ENCODE measurements around the gene ZCCHC24. TPM values are rescaled to one million over a fixed set of nuclear protein-coding genes. Genes with fewer than 3 reads are reported as not detected.

ZCCHC24 gene
- total and polyA plus RNA-seq, 5 donors from 2014 or later, result 0.25 to 1.8 (median 0.76) TPM

DNA sequence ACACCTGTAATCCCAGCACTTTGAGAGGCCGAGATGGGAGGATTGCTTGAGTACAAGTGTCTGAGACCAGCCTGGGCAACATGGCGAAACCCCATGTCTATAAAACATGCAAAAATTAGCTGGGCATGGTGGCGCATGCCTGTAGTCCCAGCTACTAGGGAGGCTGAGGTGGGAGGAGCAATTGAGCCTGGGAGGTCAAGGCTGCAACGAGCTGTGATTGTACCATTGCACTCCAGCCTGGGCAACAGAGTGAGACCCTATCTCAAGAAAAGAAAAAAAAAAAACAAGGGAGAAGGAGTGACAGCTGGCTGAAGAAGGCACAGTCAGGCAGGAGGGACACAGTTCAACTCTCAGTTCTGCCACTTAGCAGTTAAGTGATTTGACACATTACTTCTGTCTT, 26.4 kb upstream of the ZCCHC24 start:
- Mint-ChIP-seq H3K9me3 (no peaks in the 10 kb centered on the region), H3K36me3 (no peaks in the 10 kb centered on the region), H3K4me1 (no peaks in the 10 kb centered on the region), H3K27me3 (peaks cover 34% of the 10 kb centered on the region), H3K27ac (peak overlapping the region in 1 of 3 donors; percentile 64), H3K4me3 (peak overlapping the region in 1 of 4 donors; percentile 34)
- H3K4me1 ChIP-seq (ENCODE audit: control insufficient read depth, insufficient read depth, low read length, poor library complexity, severe bottlenecking), result no peaks in the 10 kb centered on the region
- H3K4me3 ChIP-seq (ENCODE audit: low read depth, low read length), result no peak overlapping the region
- peaks cover 10% of the 10 kb centered on the region for H3K27me3 ChIP-seq (ENCODE audit: control insufficient read depth, insufficient read depth, low read length)
- DNase-seq (no peak), ATAC-seq (ENCODE audit: low read depth in 2 of 2) (no peak)
- H3K9me3 ChIP-seq (ENCODE audit: control insufficient read depth in 2 of 2, low read length in 2 of 2), result no peaks in the 10 kb centered on the region
- H3K36me3 ChIP-seq (ENCODE audit: control insufficient read depth, insufficient read depth, low read length), result no peaks in the 10 kb centered on the region
- H3K27ac ChIP-seq (ENCODE audit: insufficient read depth, low read length, poor library complexity, severe bottlenecking), result no peak overlapping the region

DNA sequence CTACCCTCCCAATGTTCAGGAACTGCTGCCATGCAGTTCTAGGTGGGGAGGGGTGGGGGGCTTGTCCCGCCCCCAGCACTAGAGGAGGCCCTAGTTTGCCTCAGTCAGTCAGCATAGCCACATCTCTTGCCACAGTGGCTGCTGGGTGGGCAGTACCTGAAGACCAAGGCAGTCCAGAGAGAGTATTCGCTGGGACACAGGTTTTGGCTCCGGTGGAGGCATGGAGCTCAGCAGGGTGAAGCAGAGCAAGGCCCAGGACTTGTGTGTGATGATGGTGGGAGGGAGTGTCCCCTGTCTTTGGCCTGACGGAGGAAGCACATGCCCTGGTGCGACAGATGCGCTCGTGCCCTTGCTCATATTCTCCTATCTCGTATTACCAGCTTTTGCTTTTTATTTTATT, 24.7 kb upstream of the ZCCHC24 start:
- no peaks in the 10 kb centered on the region for H3K9me3 Mint-ChIP-seq
- H3K27me3 ChIP-seq (ENCODE audit: control insufficient read depth, insufficient read depth, low read length), result peaks cover 3% of the 10 kb centered on the region
- H3K27ac ChIP-seq (ENCODE audit: insufficient read depth, low read length, poor library complexity, severe bottlenecking), result no peak overlapping the region
- no peak overlapping the region for H3K4me3 Mint-ChIP-seq
- no peak overlapping the region for H3K4me3 ChIP-seq (ENCODE audit: low read depth, low read length)
- H3K27me3 Mint-ChIP-seq, result peaks cover 28% of the 10 kb centered on the region
- no peaks in the 10 kb centered on the region for H3K4me1 Mint-ChIP-seq
- no peaks in the 10 kb centered on the region for H3K4me1 ChIP-seq (ENCODE audit: control insufficient read depth, insufficient read depth, low read length, poor library complexity, severe bottlenecking)
- H3K36me3 Mint-ChIP-seq, result no peaks in the 10 kb centered on the region
- DNase-seq (no peak), ATAC-seq (ENCODE audit: low read depth in 2 of 2) (no peak)
- no peak overlapping the region for H3K27ac Mint-ChIP-seq
- H3K36me3 ChIP-seq (ENCODE audit: control insufficient read depth, insufficient read depth, low read length), result no peaks in the 10 kb centered on the region
- H3K9me3 ChIP-seq (ENCODE audit: control insufficient read depth in 2 of 2, low read length in 2 of 2), result no peaks in the 10 kb centered on the region

DNA sequence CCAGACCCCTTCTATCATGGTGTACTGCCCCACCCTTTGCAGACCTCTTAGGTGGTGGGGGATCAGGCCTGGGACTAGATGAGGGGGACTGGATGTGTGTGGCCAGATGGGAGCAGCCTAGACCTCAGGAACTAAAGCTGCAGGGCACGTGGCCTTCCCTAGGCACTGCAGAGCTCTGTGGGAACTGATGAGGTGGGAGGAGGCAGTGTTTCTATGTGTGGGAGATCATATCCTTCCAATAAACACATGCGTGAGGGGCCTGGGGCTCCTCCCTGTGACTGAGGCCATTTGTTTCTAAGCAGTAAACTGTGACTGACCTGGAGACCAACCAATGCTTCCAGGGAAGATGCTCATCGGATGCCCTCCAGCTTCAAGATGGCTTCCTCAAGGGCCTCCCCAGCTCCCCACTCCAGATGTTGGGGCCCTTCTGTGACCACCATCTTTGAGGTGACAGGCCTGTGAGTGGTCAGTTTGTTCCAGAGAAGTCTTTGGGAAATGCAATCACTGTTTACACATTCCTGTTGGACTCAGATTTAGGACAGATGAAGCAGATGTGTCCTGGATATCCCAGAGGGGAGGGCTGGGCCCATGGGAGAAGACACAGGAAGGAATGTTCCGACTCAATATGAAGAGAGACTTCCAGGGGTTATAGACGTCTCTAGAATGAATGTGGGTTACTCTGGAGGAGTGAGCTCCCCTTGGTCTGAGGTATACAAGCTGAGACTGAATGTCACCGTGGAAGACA, 23.6 kb upstream of the ZCCHC24 start:
- no peak for ATAC-seq (ENCODE audit: low read depth in 2 of 2)
- Mint-ChIP-seq H3K9me3 (no peaks in the 10 kb centered on the region), H3K27me3 (peaks cover 23% of the 10 kb centered on the region), H3K36me3 (no peaks in the 10 kb centered on the region), H3K4me1 (no peaks in the 10 kb centered on the region), H3K4me3 (no peak overlapping the region), H3K27ac (no peak overlapping the region)
- Histone ChIP-seq H3K27ac (ENCODE audit: insufficient read depth, low read length, poor library complexity, severe bottlenecking) (no peak overlapping the region), H3K36me3 (ENCODE audit: control insufficient read depth, insufficient read depth, low read length) (no peaks in the 10 kb centered on the region), H3K4me3 (ENCODE audit: low read depth, low read length) (no peak overlapping the region), H3K4me1 (ENCODE audit: control insufficient read depth, insufficient read depth, low read length, poor library complexity, severe bottlenecking) (no peaks in the 10 kb centered on the region), H3K9me3 (ENCODE audit: control insufficient read depth in 2 of 2, low read length in 2 of 2) (no peaks in the 10 kb centered on the region), H3K27me3 (ENCODE audit: control insufficient read depth, insufficient read depth, low read length) (peaks cover 5% of the 10 kb centered on the region)
- DNase-seq, result no peak

DNA sequence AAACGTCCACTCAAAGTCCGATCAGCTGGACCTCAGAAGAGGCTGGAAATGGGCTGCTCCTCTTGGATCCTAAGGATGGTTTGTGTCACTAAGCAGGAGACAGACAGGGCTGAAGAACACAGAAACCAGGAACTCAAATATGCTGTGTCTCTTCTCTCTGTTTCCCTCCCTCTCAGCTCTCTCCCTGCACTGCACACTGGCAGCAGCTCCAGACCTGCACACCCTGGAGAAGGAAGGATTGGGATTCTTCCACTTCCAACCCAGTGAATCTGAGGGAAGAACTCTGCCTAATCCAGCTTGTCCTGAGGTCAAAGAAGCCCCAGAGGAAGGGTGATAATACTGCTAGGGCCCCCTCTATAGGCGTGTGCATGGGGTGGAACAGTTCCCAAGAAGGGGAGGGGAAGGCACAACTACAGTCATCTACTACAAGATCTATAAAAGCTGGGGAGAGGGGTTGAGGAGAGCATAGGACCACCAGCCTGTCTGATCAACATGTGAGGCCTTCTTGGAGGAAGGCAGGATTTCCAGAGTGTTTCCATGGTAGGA, 22.7 kb upstream of the ZCCHC24 start:
- no peaks in the 10 kb centered on the region for H3K36me3 Mint-ChIP-seq
- DNase-seq (no peak), ATAC-seq (ENCODE audit: low read depth in 2 of 2) (no peak)
- no peak overlapping the region for H3K27ac Mint-ChIP-seq
- no peaks in the 10 kb centered on the region for H3K4me1 Mint-ChIP-seq
- H3K27me3 ChIP-seq (ENCODE audit: control insufficient read depth, insufficient read depth, low read length), result peaks cover 5% of the 10 kb centered on the region
- no peaks in the 10 kb centered on the region for H3K4me1 ChIP-seq (ENCODE audit: control insufficient read depth, insufficient read depth, low read length, poor library complexity, severe bottlenecking)
- H3K9me3 ChIP-seq (ENCODE audit: control insufficient read depth in 2 of 2, low read length in 2 of 2), result no peaks in the 10 kb centered on the region
- no peak overlapping the region for H3K27ac ChIP-seq (ENCODE audit: insufficient read depth, low read length, poor library complexity, severe bottlenecking)
- peaks cover 16% of the 10 kb centered on the region for H3K27me3 Mint-ChIP-seq
- no peaks in the 10 kb centered on the region for H3K36me3 ChIP-seq (ENCODE audit: control insufficient read depth, insufficient read depth, low read length)
- H3K4me3 ChIP-seq (ENCODE audit: low read depth, low read length), result no peak overlapping the region
- H3K9me3 Mint-ChIP-seq, result no peaks in the 10 kb centered on the region
- H3K4me3 Mint-ChIP-seq, result no peak overlapping the region

DNA sequence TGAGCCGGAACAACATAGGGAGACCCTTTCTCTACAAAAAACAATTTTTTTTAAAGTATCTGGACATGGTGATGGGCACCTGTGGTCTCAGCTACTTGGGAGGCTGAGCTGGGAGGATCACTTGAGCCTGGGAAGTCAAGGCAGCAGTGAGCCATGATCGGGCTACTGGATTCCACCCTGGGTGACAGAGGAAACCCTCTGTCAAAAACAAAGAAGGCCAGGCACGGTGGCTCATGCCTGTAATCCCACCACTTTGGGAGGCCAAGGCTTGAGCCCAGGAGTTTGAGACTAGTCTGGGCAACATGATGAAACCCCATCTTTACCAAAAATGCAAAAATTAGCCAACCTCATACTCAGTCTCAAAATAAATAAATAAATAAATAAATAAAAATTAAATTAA, 19.9 kb upstream of the ZCCHC24 start:
- H3K4me1 ChIP-seq (ENCODE audit: control insufficient read depth, insufficient read depth, low read length, poor library complexity, severe bottlenecking), result no peaks in the 10 kb centered on the region
- no peaks in the 10 kb centered on the region for H3K36me3 Mint-ChIP-seq
- H3K4me3 ChIP-seq (ENCODE audit: low read depth, low read length), result no peak overlapping the region
- H3K27ac ChIP-seq (ENCODE audit: insufficient read depth, low read length, poor library complexity, severe bottlenecking), result no peak overlapping the region
- no peaks in the 10 kb centered on the region for H3K9me3 Mint-ChIP-seq
- peaks cover 2% of the 10 kb centered on the region for H3K27me3 ChIP-seq (ENCODE audit: control insufficient read depth, insufficient read depth, low read length)
- no peaks in the 10 kb centered on the region for H3K36me3 ChIP-seq (ENCODE audit: control insufficient read depth, insufficient read depth, low read length)
- no peaks in the 10 kb centered on the region for H3K9me3 ChIP-seq (ENCODE audit: control insufficient read depth in 2 of 2, low read length in 2 of 2)
- ATAC-seq (ENCODE audit: low read depth in 2 of 2), result no peak
- no peak overlapping the region for H3K27ac Mint-ChIP-seq
- H3K4me3 Mint-ChIP-seq, result no peak overlapping the region
- no peaks in the 10 kb centered on the region for H3K4me1 Mint-ChIP-seq
- peaks cover 5% of the 10 kb centered on the region for H3K27me3 Mint-ChIP-seq
- DNase-seq, result no peak

DNA sequence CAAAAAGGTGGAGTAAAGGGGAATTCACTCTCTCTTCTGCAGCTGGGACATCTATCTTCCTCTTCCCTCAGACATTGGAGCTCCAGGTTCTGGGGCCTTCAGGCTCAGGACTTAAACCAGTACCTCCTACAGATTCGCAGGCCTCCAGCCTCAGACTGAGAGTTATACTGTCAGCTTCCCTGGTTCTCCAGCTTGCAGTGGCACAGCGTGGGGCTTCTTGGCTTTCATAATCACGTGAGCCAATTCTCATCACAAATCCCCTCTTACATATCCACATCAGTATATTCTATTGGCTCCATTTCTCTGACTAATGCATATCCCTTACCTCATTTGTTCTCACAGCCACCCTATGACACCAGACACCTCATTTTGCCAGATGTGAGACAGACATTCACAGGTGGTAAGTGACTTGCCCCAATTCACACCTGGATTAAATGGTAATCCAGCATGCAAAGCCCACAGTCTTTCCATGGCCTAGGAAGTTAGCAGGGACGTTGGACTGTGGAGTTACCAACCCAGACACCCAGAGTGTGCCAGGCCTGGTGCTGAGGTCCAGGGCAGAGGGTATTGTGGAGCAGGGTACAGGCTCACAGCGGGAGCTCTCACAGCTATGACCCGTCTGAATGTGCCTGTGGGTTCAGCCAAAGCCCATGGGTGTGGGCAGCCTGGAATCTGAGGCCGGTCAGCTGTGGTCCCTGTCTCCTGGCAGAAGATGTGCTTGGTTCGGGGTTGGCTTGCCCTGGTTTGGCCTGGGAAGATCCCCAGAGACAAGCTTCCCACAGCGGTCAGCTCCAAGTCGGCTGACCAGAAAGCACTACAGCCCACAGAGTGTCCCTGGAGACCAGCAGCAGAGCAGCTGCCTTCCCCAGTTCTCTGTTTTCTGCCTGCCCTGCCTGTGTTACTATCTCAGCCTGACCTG, 18.4 kb upstream of the ZCCHC24 start:
- Mint-ChIP-seq H3K27me3 (peaks cover 5% of the 10 kb centered on the region), H3K4me1 (no peaks in the 10 kb centered on the region), H3K9me3 (no peaks in the 10 kb centered on the region), H3K36me3 (no peaks in the 10 kb centered on the region), H3K4me3 (no peak overlapping the region), H3K27ac (no peak overlapping the region)
- peaks cover 2% of the 10 kb centered on the region for H3K27me3 ChIP-seq (ENCODE audit: control insufficient read depth, insufficient read depth, low read length)
- ATAC-seq (ENCODE audit: low read depth in 2 of 2) (no peak), DNase-seq (no peak)
- H3K27ac ChIP-seq (ENCODE audit: insufficient read depth, low read length, poor library complexity, severe bottlenecking), result no peak overlapping the region
- no peaks in the 10 kb centered on the region for H3K9me3 ChIP-seq (ENCODE audit: control insufficient read depth in 2 of 2, low read length in 2 of 2)
- H3K4me1 ChIP-seq (ENCODE audit: control insufficient read depth, insufficient read depth, low read length, poor library complexity, severe bottlenecking), result no peaks in the 10 kb centered on the region
- H3K36me3 ChIP-seq (ENCODE audit: control insufficient read depth, insufficient read depth, low read length), result no peaks in the 10 kb centered on the region
- no peak overlapping the region for H3K4me3 ChIP-seq (ENCODE audit: low read depth, low read length)

DNA sequence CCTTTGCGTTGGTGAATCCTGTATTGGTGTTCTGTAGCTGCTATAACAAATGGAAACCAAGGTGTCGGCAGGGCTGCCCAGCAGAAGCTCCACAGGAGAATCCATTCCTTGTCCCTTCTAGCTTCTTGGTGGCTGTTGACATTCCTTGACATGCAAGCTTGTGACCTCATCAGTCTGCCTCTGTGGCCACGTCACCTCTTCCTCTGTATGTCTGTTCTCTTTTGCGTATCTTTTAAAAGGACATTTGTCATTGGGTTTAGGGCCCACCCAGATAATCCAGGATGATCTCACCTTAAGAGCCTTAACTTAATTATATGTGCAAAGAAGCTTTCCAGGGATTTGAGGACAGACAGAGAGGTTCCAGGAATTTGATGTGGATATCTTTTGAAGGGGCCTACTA, 15.3 kb upstream of the ZCCHC24 start:
- Mint-ChIP-seq H3K27me3 (peaks cover 5% of the 10 kb centered on the region), H3K9me3 (no peaks in the 10 kb centered on the region), H3K4me3 (no peak overlapping the region), H3K4me1 (no peaks in the 10 kb centered on the region), H3K27ac (no peak overlapping the region), H3K36me3 (no peaks in the 10 kb centered on the region)
- DNase-seq, result no peak
- Histone ChIP-seq H3K27ac (ENCODE audit: insufficient read depth, low read length, poor library complexity, severe bottlenecking) (no peak overlapping the region), H3K9me3 (ENCODE audit: control insufficient read depth in 2 of 2, low read length in 2 of 2) (no peaks in the 10 kb centered on the region), H3K4me1 (ENCODE audit: control insufficient read depth, insufficient read depth, low read length, poor library complexity, severe bottlenecking) (no peaks in the 10 kb centered on the region), H3K27me3 (ENCODE audit: control insufficient read depth, insufficient read depth, low read length) (peaks cover 5% of the 10 kb centered on the region), H3K36me3 (ENCODE audit: control insufficient read depth, insufficient read depth, low read length) (no peaks in the 10 kb centered on the region), H3K4me3 (ENCODE audit: low read depth, low read length) (no peak overlapping the region)
- ATAC-seq (ENCODE audit: low read depth in 2 of 2), result no peak
